GM21447 (cell line): ENCODE measurements around the gene MREG.

Experiments used
- ATAC-seq: cut with Tn5 transposase; IDR thresholded peaks from one replicate; pipeline ENCODE4 v1.9.1; 2021; ENCODE audit not compliant: unreplicated experiment

The MREG gene

GRCh38 chr2:216021768-216022565, 8.6 kb upstream of the MREG start:
- no peak for ATAC-seq

GRCh38 chr2:216018709-216019108, 5.4 kb upstream of the MREG start:
- ATAC-seq = no peak

- peak; percentile 40 for ATAC-seq
Observed at GRCh38 chr2:216017365-216017764, 4.0 kb upstream of the MREG start.

- ATAC-seq = no peak
Observed at GRCh38 chr2:216016581-216016980, 3.2 kb upstream of the MREG start.

GRCh38 chr2:216015722-216016464, 2.5 kb upstream of the MREG start:
- ATAC-seq = peak; percentile 80

GRCh38 chr2:216014986-216015385, 1.6 kb upstream of the MREG start:
- ATAC-seq = no peak

- no peak for ATAC-seq
Observed at GRCh38 chr2:216014006-216014405, 655 bp upstream of the MREG start.

- no peak for ATAC-seq
Observed at GRCh38 chr2:216012830-216013079, 596 bp downstream of the MREG start.

GRCh38 chr2:216012133-216012829, 1.1 kb downstream of the MREG start:
- no peak for ATAC-seq

- peak; percentile 21 for ATAC-seq
Observed at GRCh38 chr2:216009215-216009614, 4.1 kb downstream of the MREG start.

GRCh38 chr2:216008387-216008786, 5.0 kb downstream of the MREG start:
- no peak for ATAC-seq

- peak; percentile 41 for ATAC-seq
Observed at GRCh38 chr2:216006164-216006663, 7.1 kb downstream of the MREG start.

- peak; percentile 24 for ATAC-seq
Observed at GRCh38 chr2:216004697-216005283, 8.6 kb downstream of the MREG start.

GRCh38 chr2:216003876-216004696, 9.3 kb downstream of the MREG start:
- no peak for ATAC-seq

GRCh38 chr2:216002693-216003092, 10.7 kb downstream of the MREG start:
- no peak for ATAC-seq

GRCh38 chr2:216002101-216002678, 11.2 kb downstream of the MREG start:
- no peak for ATAC-seq

GRCh38 chr2:216001216-216002100, 11.9 kb downstream of the MREG start:
- no peak for ATAC-seq

- ATAC-seq = no peak
Observed at GRCh38 chr2:215998636-215999035, 14.7 kb downstream of the MREG start.

GRCh38 chr2:215997219-215997618, 16.1 kb downstream of the MREG start:
- ATAC-seq = no peak
